Peyer's patch (tissue), 4 donors: Measurements from ENCODE around the gene DNAH12. TPM values are rescaled to one million over a fixed set of nuclear protein-coding genes. Genes with fewer than 3 reads are reported as not detected.

ENCODE experiments used
- DNase-seq, 3 donors: peaks; one replicate each; pipeline ENCODE4 v3.0.0-alpha.2; 2017 to 2019
- H3K27ac ChIP-seq, 4 donors: fragments of 200-600 bp; sonication (generic); one replicate each; pipeline ENCODE4 v1.5.1; 2016 to 2019
- H3K27me3 ChIP-seq, 2 donors: fragments of 200-600 bp; sonication (generic); one replicate each; pipeline ENCODE4 v1.5.1; 2019
- H3K36me3 ChIP-seq, 3 donors: fragments of 200-600 bp; sonication (generic); one replicate each; pipeline ENCODE4 v1.5.1; 2016 to 2019
- H3K4me1 ChIP-seq, 4 donors: fragments of 200-600 bp; sonication (generic); one replicate each; pipeline ENCODE4 v1.5.1; 2016 to 2019
- H3K4me3 ChIP-seq, 4 donors: fragments of 200-600 bp; sonication (generic); 1 replicate in 3 of 4; 2 replicates in 1 of 4; pipeline ENCODE4 v1.5.1; 2016 to 2019; ENCODE audit warnings: mild to moderate bottlenecking in 1 of 4
- H3K9me3 ChIP-seq, 4 donors: fragments of 200-600 bp; sonication (generic); one replicate each; pipeline ENCODE4 v1.5.1; 2016 to 2019; ENCODE audit warnings: mild to moderate bottlenecking in 1 of 4
- POLR2A ChIP-seq, 2 donors: fragments of 450-650 bp; IDR thresholded peaks; one replicate each; pipeline ENCODE4 v1.5.1; 2017; ENCODE audit warnings: antibody characterized with exemption in 2 of 2, mild to moderate bottlenecking in 2 of 2, moderate library complexity in 2 of 2
- small RNA-seq, 2 donors: library from RNA; depleted of rRNA; stranded (forward); fragments of <200 nt; gene quantifications; one replicate each; pipeline ENCODE3, GENCODE V24; 2016
- total RNA-seq, 4 donors: library from RNA; depleted of rRNA; stranded (reverse); fragments of >200 nt; gene quantifications; one replicate each; pipeline ENCODE4 v1.1.0, GENCODE V29; 2016
- TF ChIP-seq, protein P1 (sequence below), 6 experiments: fragments of 450-650 bp in 4 of 6; fragments of 200-600 bp in 2 of 6; sonication (generic) in 1 of 6; IDR thresholded peaks; one replicate each; pipeline ENCODE4 v1.5.1; 2017 to 2019; ENCODE audit warnings: antibody characterized with exemption in 6 of 6, mild to moderate bottlenecking in 3 of 6, moderate library complexity in 1 of 6

DNAH12 gene
- total RNA-seq, 4 donors from 2014 or later = 0.13 to 0.35 TPM; not detected in 2

DNA sequence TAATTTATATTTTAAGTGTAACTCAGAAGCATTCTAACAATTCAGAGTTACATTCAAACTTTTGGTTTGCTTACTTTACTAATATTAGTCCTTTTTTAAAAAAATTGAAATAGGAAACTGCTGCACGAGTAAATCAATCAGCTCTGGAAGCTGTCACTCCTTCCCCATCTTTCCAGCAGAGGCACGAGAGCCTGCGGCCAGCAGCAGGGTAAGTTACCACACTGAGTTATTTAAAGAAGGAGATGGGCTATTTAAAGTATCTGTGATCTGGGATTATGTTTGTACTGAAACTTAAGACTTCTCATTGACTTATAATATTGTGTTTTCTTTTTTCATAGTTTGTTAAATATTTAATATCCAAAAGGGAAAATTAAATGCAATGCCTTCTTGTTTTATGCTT lies 287.3 kb downstream of the DNAH12 start:
- Histone ChIP-seq H3K27me3 (no peaks in the 10 kb centered on the region), H3K4me3 (no peak overlapping the region), H3K27ac (no peak overlapping the region), H3K4me1 (no peaks in the 10 kb centered on the region), H3K9me3 (no peaks in the 10 kb centered on the region), H3K36me3 (peaks cover 0 to 80% (median 3%) of the 10 kb centered on the region in 3 donors)
- TF ChIP-seq, protein P1, sequence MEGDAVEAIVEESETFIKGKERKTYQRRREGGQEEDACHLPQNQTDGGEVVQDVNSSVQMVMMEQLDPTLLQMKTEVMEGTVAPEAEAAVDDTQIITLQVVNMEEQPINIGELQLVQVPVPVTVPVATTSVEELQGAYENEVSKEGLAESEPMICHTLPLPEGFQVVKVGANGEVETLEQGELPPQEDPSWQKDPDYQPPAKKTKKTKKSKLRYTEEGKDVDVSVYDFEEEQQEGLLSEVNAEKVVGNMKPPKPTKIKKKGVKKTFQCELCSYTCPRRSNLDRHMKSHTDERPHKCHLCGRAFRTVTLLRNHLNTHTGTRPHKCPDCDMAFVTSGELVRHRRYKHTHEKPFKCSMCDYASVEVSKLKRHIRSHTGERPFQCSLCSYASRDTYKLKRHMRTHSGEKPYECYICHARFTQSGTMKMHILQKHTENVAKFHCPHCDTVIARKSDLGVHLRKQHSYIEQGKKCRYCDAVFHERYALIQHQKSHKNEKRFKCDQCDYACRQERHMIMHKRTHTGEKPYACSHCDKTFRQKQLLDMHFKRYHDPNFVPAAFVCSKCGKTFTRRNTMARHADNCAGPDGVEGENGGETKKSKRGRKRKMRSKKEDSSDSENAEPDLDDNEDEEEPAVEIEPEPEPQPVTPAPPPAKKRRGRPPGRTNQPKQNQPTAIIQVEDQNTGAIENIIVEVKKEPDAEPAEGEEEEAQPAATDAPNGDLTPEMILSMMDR (IDR thresholded peaks at IDR 0.05) = no peak
- TF ChIP-seq POLR2A (IDR thresholded peaks at IDR 0.05) = no peak
- no peak for DNase-seq

DNA sequence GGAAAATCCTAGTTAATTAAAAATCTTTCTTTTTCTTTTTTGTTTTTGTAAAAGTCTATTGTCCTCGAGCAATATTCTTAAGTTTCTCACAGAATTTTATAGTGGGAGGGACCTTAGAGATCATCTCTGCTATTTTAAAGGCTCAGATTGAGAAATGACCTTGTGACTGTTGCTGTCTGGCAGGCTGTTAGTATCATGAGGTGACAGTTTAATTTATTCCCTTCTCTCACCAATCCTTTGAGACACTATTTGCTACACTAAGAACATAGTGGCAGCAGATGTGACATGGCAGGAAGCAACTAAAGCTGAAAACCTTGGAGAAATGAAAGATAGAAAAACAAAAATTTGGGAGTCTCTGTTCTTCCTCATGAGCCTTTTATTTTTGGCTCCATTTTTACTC lies 291.7 kb downstream of the DNAH12 start:
- no peaks in the 10 kb centered on the region for H3K27me3 ChIP-seq
- TF ChIP-seq, protein P1 (IDR thresholded peaks at IDR 0.05) = no peak
- TF ChIP-seq POLR2A (IDR thresholded peaks at IDR 0.05) = no peak
- no peaks in the 10 kb centered on the region for H3K9me3 ChIP-seq
- H3K36me3 ChIP-seq = peaks cover 0 to 66% (median 0%) of the 10 kb centered on the region in 3 donors
- no peaks in the 10 kb centered on the region for H3K4me1 ChIP-seq
- H3K27ac ChIP-seq = no peak overlapping the region
- no peak for DNase-seq
- no peak overlapping the region for H3K4me3 ChIP-seq

DNA sequence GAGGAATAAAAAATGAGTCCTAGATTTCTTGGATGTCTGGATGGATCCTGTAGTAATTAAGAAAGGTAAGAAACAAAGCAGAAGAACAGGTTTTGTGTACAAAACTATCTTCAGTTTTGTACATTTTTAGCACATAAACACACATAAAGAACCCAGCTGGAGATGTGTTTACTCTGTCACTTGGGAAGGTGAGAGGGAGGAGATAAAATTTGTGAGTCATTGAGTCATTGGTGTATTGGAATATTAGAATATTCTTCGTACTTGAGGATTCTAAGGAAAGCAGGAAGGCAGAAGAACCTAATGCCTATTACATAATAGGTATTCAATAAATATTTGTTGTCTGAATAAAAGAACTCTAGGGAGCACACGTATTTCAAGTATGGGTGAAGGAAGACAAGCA lies 299.2 kb downstream of the DNAH12 start:
- Histone ChIP-seq H3K4me1 (no peaks in the 10 kb centered on the region), H3K9me3 (no peaks in the 10 kb centered on the region), H3K36me3 (peaks cover 0 to 90% (median 0%) of the 10 kb centered on the region in 3 donors), H3K4me3 (no peak overlapping the region), H3K27ac (no peak overlapping the region), H3K27me3 (no peaks in the 10 kb centered on the region)
- TF ChIP-seq POLR2A (IDR thresholded peaks at IDR 0.05) = no peak
- TF ChIP-seq, protein P1 (IDR thresholded peaks at IDR 0.05) = no peak
- no peak for DNase-seq

Small RNA genes within 50 kb of the gene (small RNA-seq; reads per million reads assigned to genes)
- gene RF00019 (0 reads per million in 2 donors), gene RNU6-108P (0 reads per million in 2 donors), gene RNU6-1181P (0 reads per million in 2 donors), gene RNU6-483P (0 reads per million in 2 donors)

Other genes starting within 250 kb of the DNAH12 start
- 10 to 100 TPM; 16.5 to 25.9 (median 22.2) TPM for gene PDE12, start 11.9 kb upstream of the DNAH12 start, total RNA-seq
- 100 to 1,000 TPM in 1 of 4 donors, 10 to 100 TPM in 3; 35.4 to 128 (median 82.9) TPM for gene ARF4, start 53.0 kb upstream of the DNAH12 start, total RNA-seq
- 10 to 100 TPM; 15.2 to 36.3 (median 24.5) TPM for gene DENND6A, start 148.7 kb upstream of the DNAH12 start, total RNA-seq
- 100 to 1,000 TPM in 2 of 4 donors, 10 to 100 TPM in 2; 80.8 to 215 (median 94.4) TPM for gene SLMAP, start 212.0 kb upstream of the DNAH12 start, total RNA-seq